ENCODE data around the gene ARSH. TPM values are rescaled to one million over a fixed set of nuclear protein-coding genes. Genes with fewer than 3 reads are reported as not detected.

Gene ARSH
- total and polyA plus RNA-seq, 2 donors (not counting 1 experiment from before 2014, with no cell fraction given), result not detected

DNA sequence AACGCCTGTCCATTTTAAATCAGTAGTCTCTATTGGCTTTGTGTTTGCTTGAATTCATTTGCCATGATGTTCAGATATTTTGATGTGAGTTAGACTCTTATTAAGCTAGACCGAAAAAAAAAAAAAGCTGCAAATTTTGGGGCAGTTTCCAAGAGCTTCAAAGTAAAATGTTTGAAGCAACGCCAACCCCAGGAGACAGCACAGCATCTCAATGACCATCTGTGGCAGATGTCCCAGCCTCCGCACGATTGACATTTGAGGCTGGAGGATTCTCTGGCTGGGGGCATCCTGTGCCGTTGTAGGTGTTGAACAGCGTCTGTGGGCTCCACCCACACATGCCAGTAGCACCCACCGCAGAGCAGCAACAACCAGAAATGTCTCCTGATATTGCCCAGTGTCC lies 17.8 kb downstream of the ARSH start:
- ChIA-PET CTCF (no interaction called here), POLR2A (no interaction called here)
- Mint-ChIP-seq H3K27me3 (no peaks in the 10 kb centered on the region), H3K4me1 (no peaks in the 10 kb centered on the region), H3K27ac (no peak overlapping the region), H3K4me3 (no peak overlapping the region), H3K9me3 (ENCODE audit: insufficient read depth) (no peaks in the 10 kb centered on the region)
- Histone ChIP-seq H3K9ac (ENCODE audit: low read length) (no peak overlapping the region), H3K4me2 (replicated peaks; ENCODE audit: low read depth, low read length, poor library complexity, severe bottlenecking) (no peak overlapping the region), H3K9me3 (ENCODE audit: control extremely low read depth in 1 of 3, control insufficient read depth in 2 of 3, insufficient read depth in 1 of 3, low read length in 2 of 3) (no peaks in the 10 kb centered on the region), H3K79me2 (ENCODE audit: control insufficient read depth, insufficient read depth, low read length) (no peaks in the 10 kb centered on the region), H2AFZ (ENCODE audit: insufficient read depth, low read depth, low read length, poor library complexity, severe bottlenecking) (no peak overlapping the region), H3K27me3 (replicated peaks in 1 of 4; ENCODE audit: control extremely low read depth in 1 of 4, control insufficient read depth in 3 of 4, insufficient read depth in 4 of 4, low read length in 3 of 4) (no peaks in the 10 kb centered on the region), H4K20me1 (ENCODE audit: control insufficient read depth, insufficient read depth, low read length, poor library complexity, severe bottlenecking) (no peaks in the 10 kb centered on the region), H3K4me1 (ENCODE audit: control insufficient read depth in 2 of 2, insufficient read depth in 2 of 2, low read length in 2 of 2) (no peaks in the 10 kb centered on the region), H3K36me3 (replicated peaks in 1 of 2; ENCODE audit: control extremely low read depth in 1 of 2, control insufficient read depth in 1 of 2, extremely low read depth in 1 of 2, insufficient read depth in 2 of 2, low read length in 1 of 2) (no peaks in the 10 kb centered on the region), H3K4me3 (ENCODE audit: control extremely low read depth in 1 of 5, extremely low read depth in 1 of 5, insufficient read depth in 1 of 5, low read depth in 2 of 5, low read length in 4 of 5) (no peak overlapping the region), H3K27ac (ENCODE audit: low read length in 2 of 2) (no peak overlapping the region)
- DNase-seq (no peak), ATAC-seq (ENCODE audit: low read depth) (no peak)
- intact Hi-C loops (cut with micrococcal nuclease), result no loop called here
- no peak for TF ChIP-seq EZH2 (IDR thresholded peaks at IDR 0.05; ENCODE audit: borderline replicate concordance, insufficient read depth, low read depth, low read length, poor library complexity, severe bottlenecking)
- TF ChIP-seq CTCF (IDR thresholded peaks at IDR 0.05), result no peak
- WGBS (ENCODE audit: insufficient coverage), result 91% methylated on average over 4 of the region's 8 CpGs

- CTCF ChIA-PET, result interaction anchor here (0.8 kb wide), 1 partner anchor 8 kb away, joined by 3 read pairs; no protein-coding TSS in a partner anchor
- H3K4me3 ChIP-seq (ENCODE audit: control extremely low read depth in 1 of 5, extremely low read depth in 1 of 5, insufficient read depth in 1 of 5, low read depth in 2 of 5, low read length in 4 of 5), result no peak overlapping the region
- ATAC-seq (ENCODE audit: low read depth) (no peak), DNase-seq (no peak)
- Mint-ChIP-seq H3K9me3 (ENCODE audit: insufficient read depth) (no peaks in the 10 kb centered on the region), H3K4me1 (no peaks in the 10 kb centered on the region), H3K27ac (no peak overlapping the region), H3K27me3 (no peaks in the 10 kb centered on the region), H3K4me3 (no peak overlapping the region)
- no peaks in the 10 kb centered on the region for H4K20me1 ChIP-seq (ENCODE audit: control insufficient read depth, insufficient read depth, low read length, poor library complexity, severe bottlenecking)
- H3K9me3 ChIP-seq (ENCODE audit: control extremely low read depth in 1 of 3, control insufficient read depth in 2 of 3, insufficient read depth in 1 of 3, low read length in 2 of 3), result no peaks in the 10 kb centered on the region
- no peak overlapping the region for H3K4me2 ChIP-seq (replicated peaks; ENCODE audit: low read depth, low read length, poor library complexity, severe bottlenecking)
- H3K36me3 ChIP-seq (replicated peaks in 1 of 2; ENCODE audit: control extremely low read depth in 1 of 2, control insufficient read depth in 1 of 2, extremely low read depth in 1 of 2, insufficient read depth in 2 of 2, low read length in 1 of 2), result no peaks in the 10 kb centered on the region
- H2AFZ ChIP-seq (ENCODE audit: insufficient read depth, low read depth, low read length, poor library complexity, severe bottlenecking), result no peak overlapping the region
- intact Hi-C loops (cut with micrococcal nuclease), result no loop called here
- POLR2A ChIA-PET, result no interaction called here
- H3K79me2 ChIP-seq (ENCODE audit: control insufficient read depth, insufficient read depth, low read length), result no peaks in the 10 kb centered on the region
- no peak overlapping the region for H3K9ac ChIP-seq (ENCODE audit: low read length)
- TF ChIP-seq EZH2 (IDR thresholded peaks at IDR 0.05; ENCODE audit: borderline replicate concordance, insufficient read depth, low read depth, low read length, poor library complexity, severe bottlenecking) (no peak), CTCF (IDR thresholded peaks at IDR 0.05) (no peak)
- H3K27ac ChIP-seq (ENCODE audit: low read length in 2 of 2), result no peak overlapping the region
- WGBS (ENCODE audit: insufficient coverage), result no CpG with 5 or more reads among the region's 10 CpGs
- no peaks in the 10 kb centered on the region for H3K27me3 ChIP-seq (replicated peaks in 1 of 4; ENCODE audit: control extremely low read depth in 1 of 4, control insufficient read depth in 3 of 4, insufficient read depth in 4 of 4, low read length in 3 of 4)
- H3K4me1 ChIP-seq (ENCODE audit: control insufficient read depth in 2 of 2, insufficient read depth in 2 of 2, low read length in 2 of 2), result no peaks in the 10 kb centered on the region
These were observed 19.9 kb downstream of the ARSH start for GRCh38 chrX:3026074-3026815.
